Kidney glomerular epithelial cell (primary cell): ENCODE data around the gene CERS6.

ENCODE experiments used
- DNase-seq: peaks from one replicate; lab custom pipeline; 2025; lab: John Stamatoyannopoulos, UW

The CERS6 gene

GRCh38 chr2:168673265-168674189, 217.5 kb downstream of the CERS6 start:
- DNase-seq: no peak

GRCh38 chr2:168678153-168678853, 222.2 kb downstream of the CERS6 start:
- DNase-seq: no peak

GRCh38 chr2:168679081-168679480, 223.0 kb downstream of the CERS6 start:
- DNase-seq: no peak

DNA sequence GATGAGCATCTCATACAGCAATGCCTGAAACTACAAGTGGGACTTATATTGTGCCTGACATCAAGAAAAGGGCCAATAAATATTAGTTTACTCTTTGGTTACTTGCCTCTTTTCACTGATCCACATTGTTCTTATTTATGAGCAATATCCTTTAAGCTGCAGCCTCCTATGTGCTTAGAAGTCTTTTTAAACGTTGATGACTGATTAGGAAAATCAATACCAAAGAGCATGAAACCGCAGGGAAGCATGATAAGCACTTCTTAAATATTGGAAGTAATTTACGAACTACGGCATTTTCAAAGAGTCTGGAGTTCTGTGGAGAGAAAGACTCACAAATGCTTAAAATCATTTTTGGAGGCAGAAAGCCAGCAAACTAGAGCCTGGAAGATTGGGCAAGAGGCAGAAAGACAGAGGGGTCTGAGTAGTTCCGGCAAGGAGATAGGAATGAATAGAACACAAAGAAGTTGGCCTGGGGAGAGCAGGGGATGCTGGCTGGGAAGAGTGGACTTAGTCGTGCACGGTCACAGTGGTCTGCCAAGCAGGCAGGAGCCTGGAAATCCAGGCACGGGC, 223.8 kb downstream of the CERS6 start:
- DNase-seq: no peak

DNA sequence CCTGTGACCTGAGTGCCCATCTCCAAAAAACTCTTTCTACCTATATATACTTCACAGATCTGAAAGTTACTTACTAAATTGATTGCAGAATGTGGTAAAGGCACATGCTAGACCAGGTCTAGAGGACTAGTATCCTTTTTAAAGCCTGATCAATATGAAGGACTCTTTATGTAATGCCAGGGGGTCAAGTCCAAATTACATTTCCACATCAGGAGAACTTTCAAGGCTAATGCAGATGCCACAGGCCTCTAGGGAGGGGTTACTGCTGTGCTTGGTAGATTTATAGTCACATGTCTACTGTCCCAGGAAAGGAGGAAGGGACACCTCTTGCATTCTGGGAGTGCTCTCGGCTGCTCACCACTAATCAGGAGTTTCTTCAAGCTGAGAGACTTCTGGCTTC, 227.9 kb downstream of the CERS6 start:
- no peak for DNase-seq

GRCh38 chr2:168684921-168685599, 229.0 kb downstream of the CERS6 start:
- no peak for DNase-seq

GRCh38 chr2:168685600-168686451, 229.8 kb downstream of the CERS6 start:
- no peak for DNase-seq

DNA sequence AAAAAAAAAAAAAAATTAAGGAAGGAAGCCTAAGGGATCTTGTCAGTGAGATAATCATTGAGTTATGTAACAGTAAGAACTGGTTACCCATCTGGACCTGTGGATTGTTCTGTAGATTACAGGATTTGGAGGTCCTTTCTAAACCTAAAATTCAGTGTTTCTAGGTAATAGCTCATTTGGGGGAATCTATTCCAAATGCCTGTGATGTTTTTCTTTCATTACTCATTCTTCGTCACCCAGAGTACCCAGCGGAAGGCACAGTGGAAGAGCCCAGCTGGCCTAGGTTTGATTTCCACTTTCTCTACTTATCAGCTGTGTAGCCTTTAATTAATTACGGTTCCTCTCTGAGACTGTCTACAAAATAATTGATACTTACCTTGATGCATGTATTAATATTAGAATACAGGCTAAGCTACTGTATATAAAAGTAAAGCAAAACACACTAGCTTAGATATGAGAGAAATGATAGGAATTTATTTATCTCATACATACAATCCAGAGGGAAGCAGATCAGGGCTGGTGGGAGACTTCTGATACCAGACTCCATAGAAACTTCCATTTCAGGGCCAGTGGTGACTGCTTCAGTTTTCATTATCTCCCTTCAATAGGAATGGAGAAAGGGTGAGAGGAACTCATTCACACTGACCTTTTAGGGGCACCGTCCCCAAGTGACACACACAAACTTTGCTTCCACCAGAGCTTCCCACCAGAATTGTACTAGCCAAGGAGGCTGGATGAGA, 230.6 kb downstream of the CERS6 start:
- DNase-seq: no peak

DNA sequence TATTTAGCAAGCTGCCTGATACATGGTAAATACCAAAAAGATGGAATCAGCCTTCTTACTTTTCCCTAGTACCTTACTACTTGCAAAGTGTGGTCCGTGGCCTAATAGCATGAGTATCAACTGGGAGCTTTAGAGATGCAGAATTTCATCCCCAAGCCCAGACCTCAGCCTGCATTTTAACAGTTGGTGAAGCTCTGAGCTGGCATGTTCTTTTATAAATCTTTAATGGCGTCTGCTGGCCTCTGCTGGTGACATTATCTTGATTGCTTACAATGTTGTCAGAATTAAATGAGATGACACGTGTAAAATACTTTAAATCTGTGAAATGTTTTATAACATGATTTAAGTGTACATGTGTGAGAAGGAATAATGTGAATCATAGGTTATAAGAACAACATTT, 231.2 kb downstream of the CERS6 start:
- no peak for DNase-seq

- DNase-seq: no peak
These were observed 234.4 kb downstream of the CERS6 start for GRCh38 chr2:168690381-168690885.

DNA sequence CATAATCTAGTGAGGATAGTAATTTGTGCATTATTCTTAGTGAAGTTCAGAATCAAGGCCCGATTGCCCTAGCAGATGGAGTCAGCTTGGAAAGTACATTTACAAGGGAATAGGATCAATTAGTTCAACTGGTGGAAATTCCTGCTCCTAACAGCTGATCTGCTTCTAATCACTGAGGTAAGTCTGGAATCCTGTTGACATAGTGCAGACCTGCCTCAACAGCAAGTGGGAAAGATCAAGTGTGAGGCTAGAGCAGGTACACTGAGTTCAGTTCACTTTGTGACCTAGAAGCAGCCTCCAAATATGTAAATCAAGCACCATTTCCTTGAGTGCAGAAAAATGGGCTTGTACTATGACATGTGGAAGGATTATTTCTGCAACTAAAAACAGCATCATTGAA, 235.1 kb downstream of the CERS6 start:
- no peak for DNase-seq

- no peak for DNase-seq
These were observed 236.2 kb downstream of the CERS6 start for GRCh38 chr2:168692132-168692744.

GRCh38 chr2:168694173-168694572, 238.1 kb downstream of the CERS6 start:
- no peak for DNase-seq

DNA sequence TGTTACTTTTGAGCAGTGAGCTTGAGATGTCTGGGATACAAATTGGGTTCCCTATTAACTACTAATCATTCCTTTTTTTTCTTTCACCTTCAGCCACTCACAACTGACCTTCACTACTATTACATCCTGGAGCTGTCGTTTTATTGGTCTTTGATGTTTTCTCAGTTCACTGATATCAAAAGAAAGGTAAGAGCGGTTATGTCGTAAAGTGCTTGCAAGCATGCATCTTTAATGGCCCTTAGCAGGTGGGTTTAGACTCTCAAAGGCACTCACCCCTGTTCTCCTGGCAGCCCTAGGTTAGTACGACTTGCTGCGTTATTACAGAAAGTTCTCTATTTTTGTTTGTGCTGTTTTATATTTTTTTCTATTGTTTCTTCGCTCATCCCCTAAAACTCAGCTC, 238.8 kb downstream of the CERS6 start:
- DNase-seq: no peak

DNA sequence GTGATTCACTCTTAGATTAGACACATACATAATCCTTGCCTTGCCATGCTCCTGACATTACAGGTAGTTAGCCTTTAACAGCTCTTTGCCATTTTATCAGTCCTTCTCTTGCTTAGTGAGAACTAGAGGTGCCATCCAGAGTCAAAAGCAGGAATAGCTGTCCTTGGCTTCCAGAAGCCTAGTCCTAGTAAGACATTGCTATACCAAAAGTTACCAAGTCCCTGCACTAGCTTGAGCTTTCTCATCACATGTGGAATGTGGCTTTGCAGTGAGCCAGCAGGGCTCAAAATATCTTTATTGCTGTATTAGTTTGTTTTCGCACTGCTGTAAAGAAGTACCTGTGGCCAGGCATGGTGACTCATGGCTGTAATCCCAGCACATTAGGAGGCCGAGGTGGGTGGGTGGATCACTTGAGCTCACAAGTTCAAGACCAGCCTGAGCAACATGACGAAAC, 241.6 kb downstream of the CERS6 start:
- no peak for DNase-seq

DNA sequence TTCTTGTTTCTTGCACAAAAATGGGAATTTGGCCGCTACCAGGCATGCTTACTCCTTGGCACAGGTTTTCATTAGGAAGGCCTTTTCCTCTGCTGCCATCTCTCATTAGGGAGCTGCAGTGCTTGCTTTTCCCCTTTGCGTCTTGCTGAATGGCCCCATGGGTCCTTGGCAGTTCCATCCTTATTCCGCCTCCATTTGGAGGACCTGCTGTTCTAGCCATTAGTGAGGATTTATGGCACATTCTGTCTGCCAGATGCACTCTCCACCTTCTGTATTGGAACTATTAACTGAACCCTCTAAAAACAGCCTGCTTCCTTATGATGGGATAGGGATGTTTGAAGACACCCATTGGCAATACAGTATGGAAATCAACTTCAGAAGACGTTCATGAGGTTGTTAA, 242.9 kb downstream of the CERS6 start:
- no peak for DNase-seq

- DNase-seq: no peak
These were observed 243.9 kb downstream of the CERS6 start for GRCh38 chr2:168699844-168700417.

GRCh38 chr2:168700615-168701245, 244.7 kb downstream of the CERS6 start:
- DNase-seq: peak; percentile 41

DNA sequence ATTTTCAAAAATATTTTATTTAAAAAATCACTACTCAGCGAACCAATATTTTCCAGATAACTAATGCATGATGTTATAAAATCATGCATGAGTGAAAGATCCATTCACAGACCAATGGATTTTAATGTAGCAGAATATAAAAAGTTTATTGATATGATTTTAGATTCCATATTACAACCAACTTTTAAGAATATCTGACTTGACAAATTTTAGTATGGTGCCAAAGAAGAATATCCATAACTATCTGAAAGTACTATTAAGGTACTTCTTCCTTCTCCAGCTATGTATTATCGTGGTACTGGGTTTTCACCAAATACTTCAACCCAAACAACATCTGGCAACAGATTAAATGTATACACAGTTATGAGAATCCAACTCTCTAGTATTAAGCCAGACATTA, 246.5 kb downstream of the CERS6 start:
- no peak for DNase-seq
